ENCODE results near the gene MCRIP1.
A peak's percentile ranks its signal among the peaks of the same experiment; 100 is the strongest.

MCRIP1 gene

GRCh38 chr17:81833160-81833920, at the start of gene MCRIP1:
Gene MCRIP1, minus strand, starts transcription at chr17:81833291. Its CDS starts 8,785 bp downstream, at chr17:81824506.
- peak; percentile 99 for DNase-seq (ENCODE audit: low spot score)

GRCh38 chr17:81879121-81879520, 46.0 kb upstream of the MCRIP1 start:
- DNase-seq (ENCODE audit: low spot score), result no peak

- no peak for DNase-seq (ENCODE audit: low spot score)
Observed at GRCh38 chr17:81878294-81878693, 45.2 kb upstream of the MCRIP1 start.

- no peak for DNase-seq (ENCODE audit: low spot score)
Observed at GRCh38 chr17:81877569-81877968, 44.5 kb upstream of the MCRIP1 start.

GRCh38 chr17:81871387-81872230, 38.5 kb upstream of the MCRIP1 start:
- peak; percentile 99 for DNase-seq (ENCODE audit: low spot score)

GRCh38 chr17:81870981-81871386, 37.9 kb upstream of the MCRIP1 start, which contains the start of gene ARHGDIA:
Gene ARHGDIA, minus strand, starts transcription at chr17:81871337. Its CDS starts 1,407 bp downstream, at chr17:81869930.
- DNase-seq (ENCODE audit: low spot score), result no peak

GRCh38 chr17:81870131-81870980, 37.3 kb upstream of the MCRIP1 start:
- DNase-seq (ENCODE audit: low spot score), result peak; percentile 64

GRCh38 chr17:81869221-81870130, 36.4 kb upstream of the MCRIP1 start:
- peak; percentile 76 for DNase-seq (ENCODE audit: low spot score)

GRCh38 chr17:81868674-81869220, 35.7 kb upstream of the MCRIP1 start:
- DNase-seq (ENCODE audit: low spot score), result peak; percentile 89

GRCh38 chr17:81867991-81868673, 35.0 kb upstream of the MCRIP1 start:
- DNase-seq (ENCODE audit: low spot score), result no peak

- DNase-seq (ENCODE audit: low spot score), result no peak
Observed at GRCh38 chr17:81867170-81867990, 34.3 kb upstream of the MCRIP1 start.

GRCh38 chr17:81866440-81867169, 33.5 kb upstream of the MCRIP1 start:
- DNase-seq (ENCODE audit: low spot score), result no peak

- no peak for DNase-seq (ENCODE audit: low spot score)
Observed at GRCh38 chr17:81865733-81866439, 32.8 kb upstream of the MCRIP1 start.

- DNase-seq (ENCODE audit: low spot score), result no peak
Observed at GRCh38 chr17:81865358-81865732, 32.3 kb upstream of the MCRIP1 start.

GRCh38 chr17:81863833-81864768, 31.0 kb upstream of the MCRIP1 start:
- no peak for DNase-seq (ENCODE audit: low spot score)

- DNase-seq (ENCODE audit: low spot score), result no peak
Observed at GRCh38 chr17:81863123-81863675, 30.1 kb upstream of the MCRIP1 start.

Measured in AG08396 (cell line).